Choroid plexus epithelial cell (primary cell): Measurements from ENCODE around the gene SEC24C.
A peak's percentile ranks its signal among the peaks of the same experiment; 100 is the strongest.
"Not testable (repeated sequence)": the region's sequence is repeated elsewhere in the genome, so short reads cannot be mapped to it uniquely, and the experiment has no call there.

ENCODE experiments used
- DNase-seq: peaks from one replicate; pipeline ENCODE4 v3.0.0-alpha.2; 2010; ENCODE audit warnings: low read depth
- H3K4me3 ChIP-seq: 2 replicates; pipeline ENCODE4 v1.5.1; 2011; ENCODE audit warnings: low read depth, mild to moderate bottlenecking, control low read depth, low read length, moderate library complexity
- CTCF ChIP-seq: conservative IDR thresholded peaks from 2 replicates; pipeline ENCODE4 v1.5.1; 2011; ENCODE audit warnings: low read depth, mild to moderate bottlenecking, control low read depth, inconsistent platforms, low read length, moderate library complexity

The SEC24C gene

GRCh38 chr10:73781879-73782748 lies 37.9 kb downstream of the SEC24C start, which contains the start of gene CHCHD1:
CHCHD1 (plus strand) TSS chr10:73782048; CDS start chr10:73782076, 28 bp downstream.
- no peak for TF ChIP-seq CTCF
- peak; percentile 92 for DNase-seq
- peak within 1 kb of the TSS; percentile 96 for H3K4me3 ChIP-seq

GRCh38 chr10:73782749-73783085 lies 38.5 kb downstream of the SEC24C start:
- peak overlapping the region; percentile 96 for H3K4me3 ChIP-seq
- no peak for DNase-seq
- no peak for TF ChIP-seq CTCF

GRCh38 chr10:73785211-73785720 lies 41.1 kb downstream of the SEC24C start, which contains the start of gene ZSWIM8:
ZSWIM8 (plus strand) TSS chr10:73785606; CDS start chr10:73785879, 273 bp downstream.
- H3K4me3 ChIP-seq: peak within 1 kb of the TSS; percentile 94
- DNase-seq: peak; percentile 98
- TF ChIP-seq CTCF: no peak

GRCh38 chr10:73785721-73786511 lies 41.7 kb downstream of the SEC24C start:
- no peak for TF ChIP-seq CTCF
- peak; percentile 64 for DNase-seq
- peak overlapping the region; percentile 94 for H3K4me3 ChIP-seq

- peak overlapping the region; percentile 94 for H3K4me3 ChIP-seq
- DNase-seq: no peak
- no peak for TF ChIP-seq CTCF
Measured at GRCh38 chr10:73786512-73786885, 42.3 kb downstream of the SEC24C start.

- H3K4me3 ChIP-seq: peak overlapping the region; percentile 24
- DNase-seq: not testable (repeated sequence)
Measured at GRCh38 chr10:73787031-73787800, 43.0 kb downstream of the SEC24C start.
